ENCODE data around the gene ZNF121. TPM values are rescaled to one million over a fixed set of nuclear protein-coding genes. Genes with fewer than 3 reads are reported as not detected.

ZNF121 gene
- total RNA-seq, 1 experiment from 2014 or later = 61.1 TPM

- no peak for DNase-seq
- TF ChIP-seq, protein P1, sequence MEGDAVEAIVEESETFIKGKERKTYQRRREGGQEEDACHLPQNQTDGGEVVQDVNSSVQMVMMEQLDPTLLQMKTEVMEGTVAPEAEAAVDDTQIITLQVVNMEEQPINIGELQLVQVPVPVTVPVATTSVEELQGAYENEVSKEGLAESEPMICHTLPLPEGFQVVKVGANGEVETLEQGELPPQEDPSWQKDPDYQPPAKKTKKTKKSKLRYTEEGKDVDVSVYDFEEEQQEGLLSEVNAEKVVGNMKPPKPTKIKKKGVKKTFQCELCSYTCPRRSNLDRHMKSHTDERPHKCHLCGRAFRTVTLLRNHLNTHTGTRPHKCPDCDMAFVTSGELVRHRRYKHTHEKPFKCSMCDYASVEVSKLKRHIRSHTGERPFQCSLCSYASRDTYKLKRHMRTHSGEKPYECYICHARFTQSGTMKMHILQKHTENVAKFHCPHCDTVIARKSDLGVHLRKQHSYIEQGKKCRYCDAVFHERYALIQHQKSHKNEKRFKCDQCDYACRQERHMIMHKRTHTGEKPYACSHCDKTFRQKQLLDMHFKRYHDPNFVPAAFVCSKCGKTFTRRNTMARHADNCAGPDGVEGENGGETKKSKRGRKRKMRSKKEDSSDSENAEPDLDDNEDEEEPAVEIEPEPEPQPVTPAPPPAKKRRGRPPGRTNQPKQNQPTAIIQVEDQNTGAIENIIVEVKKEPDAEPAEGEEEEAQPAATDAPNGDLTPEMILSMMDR (IDR thresholded peaks at IDR 0.05; ENCODE audit: unreplicated experiment) = no peak
- Mint-ChIP-seq H3K4me3 (ENCODE audit: low read depth, unreplicated experiment) (no peak overlapping the region), H3K27me3 (ENCODE audit: unreplicated experiment) (no peaks in the 10 kb centered on the region), H3K36me3 (ENCODE audit: insufficient read depth, unreplicated experiment) (peaks cover 48% of the 10 kb centered on the region), H3K9me3 (ENCODE audit: low read depth, unreplicated experiment) (peaks cover 4% of the 10 kb centered on the region), H3K4me1 (ENCODE audit: low read depth, unreplicated experiment) (no peaks in the 10 kb centered on the region), H3K27ac (ENCODE audit: unreplicated experiment) (no peak overlapping the region)
- intact Hi-C loops (cut with micrococcal nuclease; ENCODE audit: unreplicated experiment) = no loop called here
- no TSS peak for BruUV-seq (replicated peaks)
- CTCF ChIA-PET = no interaction called here
Observed at GRCh38 chr19:9570255-9570654, 14.0 kb downstream of the ZNF121 start.

GRCh38 chr19:9566729-9567128 is 17.6 kb downstream of the ZNF121 start:
- H3K4me3 Mint-ChIP-seq (ENCODE audit: low read depth, unreplicated experiment) = no peak overlapping the region
- H3K9me3 Mint-ChIP-seq (ENCODE audit: low read depth, unreplicated experiment) = peaks cover 2% of the 10 kb centered on the region
- intact Hi-C loops (cut with micrococcal nuclease; ENCODE audit: unreplicated experiment) = no loop called here
- H3K27me3 Mint-ChIP-seq (ENCODE audit: unreplicated experiment) = no peaks in the 10 kb centered on the region
- peak overlapping the region; percentile 30 for H3K27ac Mint-ChIP-seq (ENCODE audit: unreplicated experiment)
- CTCF ChIA-PET = no interaction called here
- DNase-seq = no peak
- no peaks in the 10 kb centered on the region for H3K4me1 Mint-ChIP-seq (ENCODE audit: low read depth, unreplicated experiment)
- BruUV-seq (replicated peaks) = no TSS peak
- TF ChIP-seq, protein P1 (IDR thresholded peaks at IDR 0.05; ENCODE audit: unreplicated experiment) = no peak
- H3K36me3 Mint-ChIP-seq (ENCODE audit: insufficient read depth, unreplicated experiment) = peaks cover 62% of the 10 kb centered on the region

- CTCF ChIA-PET = no interaction called here
- TSS peak; percentile 5 for BruUV-seq (replicated peaks)
- no peaks in the 10 kb centered on the region for H3K27me3 Mint-ChIP-seq (ENCODE audit: unreplicated experiment)
- H3K4me3 Mint-ChIP-seq (ENCODE audit: low read depth, unreplicated experiment) = no peak overlapping the region
- H3K4me1 Mint-ChIP-seq (ENCODE audit: low read depth, unreplicated experiment) = no peaks in the 10 kb centered on the region
- H3K36me3 Mint-ChIP-seq (ENCODE audit: insufficient read depth, unreplicated experiment) = peaks cover 66% of the 10 kb centered on the region
- H3K27ac Mint-ChIP-seq (ENCODE audit: unreplicated experiment) = peak overlapping the region; percentile 30
- intact Hi-C loops (cut with micrococcal nuclease; ENCODE audit: unreplicated experiment) = no loop called here
- DNase-seq = no peak
- H3K9me3 Mint-ChIP-seq (ENCODE audit: low read depth, unreplicated experiment) = peaks cover 2% of the 10 kb centered on the region
- TF ChIP-seq, protein P1 (IDR thresholded peaks at IDR 0.05; ENCODE audit: unreplicated experiment) = no peak
Observed at GRCh38 chr19:9565900-9566705, 18.2 kb downstream of the ZNF121 start.

- TF ChIP-seq, protein P1 (IDR thresholded peaks at IDR 0.05; ENCODE audit: unreplicated experiment) = no peak
- Mint-ChIP-seq H3K36me3 (ENCODE audit: insufficient read depth, unreplicated experiment) (no peaks in the 10 kb centered on the region), H3K9me3 (ENCODE audit: low read depth, unreplicated experiment) (peaks cover 6% of the 10 kb centered on the region), H3K27me3 (ENCODE audit: unreplicated experiment) (no peaks in the 10 kb centered on the region), H3K4me1 (ENCODE audit: low read depth, unreplicated experiment) (no peaks in the 10 kb centered on the region), H3K27ac (ENCODE audit: unreplicated experiment) (no peak overlapping the region), H3K4me3 (ENCODE audit: low read depth, unreplicated experiment) (no peak overlapping the region)
- no peak for DNase-seq
- CTCF ChIA-PET = no interaction called here
- no TSS peak for BruUV-seq (replicated peaks)
- intact Hi-C loops (cut with micrococcal nuclease; ENCODE audit: unreplicated experiment) = no loop called here
Observed at GRCh38 chr19:9552536-9553274, 31.6 kb downstream of the ZNF121 start.
